Mucosa of descending colon (tissue), 3 donors: ENCODE results near the gene TCIRG1. TPM values are rescaled to one million over a fixed set of nuclear protein-coding genes. Genes with fewer than 3 reads are reported as not detected.

Experiments
- ATAC-seq: fragments of 200-7000 bp; cut with Tn5 transposase; one replicate; pipeline ENCODE4 v1.9.1; 2020; ENCODE audit warnings: mild to moderate bottlenecking, moderate library complexity
- DNase-seq, 3 donors: peaks; one replicate each; pipeline ENCODE4 v3.0.0-alpha.2; 2020
- H3K36me3 ChIP-seq: fragments of 200-600 bp; one replicate; pipeline ENCODE4 v1.8.0; 2021; ENCODE audit warnings: low read depth, mild to moderate bottlenecking
- H3K4me1 ChIP-seq: fragments of 200-600 bp; one replicate; pipeline ENCODE4 v1.8.0; 2021; ENCODE audit warnings: low read depth, mild to moderate bottlenecking
- H3K4me3 ChIP-seq: fragments of 200-600 bp; one replicate; pipeline ENCODE4 v1.8.0; 2021; ENCODE audit warnings: mild to moderate bottlenecking
- H3K9me3 ChIP-seq: fragments of 200-600 bp; one replicate; pipeline ENCODE4 v1.8.0; 2021; ENCODE audit warnings: mild to moderate bottlenecking
- CTCF ChIP-seq: fragments of 200-600 bp; IDR thresholded peaks from one replicate; pipeline ENCODE4 v1.8.0; 2022; ENCODE audit warnings: antibody characterized with exemption, mild to moderate bottlenecking
- intact Hi-C, 2 donors: fragments of 100-400 bp; cut with DNase I in 1 of 2; cut with micrococcal nuclease in 1 of 2; formaldehyde crosslinking; loops; one replicate each; pipeline versions ENCODE4 v1.11.0 to v1.11.1; 2022; cut with DNase I, micrococcal nuclease
- total RNA-seq, 3 donors: library from RNA; stranded (reverse); fragmentation: NEBNext Ultra II Directional in 2 of 3; extraction: Animal tissue kit (Norgen Biotek cat#: 25700) in 2 of 3; gene quantifications; one replicate each; pipeline versions ENCODE4 v1.2.1 to v1.2.4, GENCODE V29; 2021 to 2023
- donor health status: DM: no; HTN: no; CAD: no; lungs with moderate emphysema.
- donor health status: DM: no; HTN: no; CAD: no.
- donor health status: DM: no; HTN: yes; CAD: no.

TCIRG1 gene
- total RNA-seq, 3 donors from 2014 or later = 155 to 189 (median 166) TPM

GRCh38 chr11:67996051-67996450 lies 42.8 kb upstream of the TCIRG1 start:
- H3K9me3 ChIP-seq = no peaks in the 10 kb centered on the region

DNA sequence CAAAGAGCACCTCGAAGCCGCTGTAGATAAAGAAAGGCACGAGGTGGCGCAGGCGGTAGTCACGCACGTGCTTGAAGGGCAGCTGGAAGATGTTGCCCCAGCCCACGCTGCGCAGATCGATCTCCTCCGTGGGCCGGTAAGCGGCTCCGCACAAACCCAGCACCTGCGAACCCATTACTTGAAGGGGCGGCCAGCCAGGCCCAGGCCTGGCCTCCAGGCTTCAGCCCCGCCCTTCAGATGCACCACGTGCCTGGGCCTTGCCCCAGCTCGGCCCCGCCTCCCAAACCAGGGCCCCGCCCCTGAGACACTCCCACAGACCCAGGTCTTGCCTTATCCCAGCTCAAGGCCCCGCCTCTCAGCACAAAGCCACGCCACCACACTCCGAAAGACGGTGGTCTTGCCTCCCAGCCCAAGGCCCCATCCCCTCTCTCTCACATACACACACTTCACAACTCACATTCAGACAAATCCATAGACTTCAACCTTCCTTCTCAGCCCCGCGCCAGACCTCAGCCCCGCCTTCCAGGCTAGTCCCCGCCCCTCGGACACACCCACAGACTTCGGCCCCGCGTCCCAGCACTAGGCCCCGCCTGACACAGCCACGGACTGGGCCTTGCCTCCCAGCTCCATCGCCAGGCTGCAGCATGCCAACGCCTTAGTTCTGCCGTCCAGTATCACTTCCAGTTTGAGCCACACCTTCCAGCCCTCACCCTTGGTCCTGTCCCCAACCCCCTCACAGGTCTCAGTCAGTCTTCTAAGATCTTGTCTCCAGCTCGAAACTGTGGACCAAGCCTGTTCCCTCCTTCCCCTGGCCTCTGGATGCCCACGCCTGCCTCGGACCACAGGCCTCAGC lies 42.0 kb upstream of the TCIRG1 start:
- no peak for TF ChIP-seq CTCF
- no peak overlapping the region for H3K4me3 ChIP-seq
- H3K4me1 ChIP-seq = peaks cover 11% of the 10 kb centered on the region
- DNase-seq (peak; percentile 90 to 95 (median 94)), ATAC-seq (peak; percentile 97)
- H3K9me3 ChIP-seq = no peaks in the 10 kb centered on the region
- intact Hi-C loops = no loop called here
- no peaks in the 10 kb centered on the region for H3K36me3 ChIP-seq

More at GRCh38 chr11:67996051-67996450, 42.8 kb upstream of the TCIRG1 start:
- no peak for ATAC-seq
- Histone ChIP-seq H3K4me1 (peaks cover 11% of the 10 kb centered on the region), H3K4me3 (no peak overlapping the region), H3K36me3 (no peaks in the 10 kb centered on the region)
- intact Hi-C loops = no loop called here
- no peak for DNase-seq
- TF ChIP-seq CTCF = no peak

DNA sequence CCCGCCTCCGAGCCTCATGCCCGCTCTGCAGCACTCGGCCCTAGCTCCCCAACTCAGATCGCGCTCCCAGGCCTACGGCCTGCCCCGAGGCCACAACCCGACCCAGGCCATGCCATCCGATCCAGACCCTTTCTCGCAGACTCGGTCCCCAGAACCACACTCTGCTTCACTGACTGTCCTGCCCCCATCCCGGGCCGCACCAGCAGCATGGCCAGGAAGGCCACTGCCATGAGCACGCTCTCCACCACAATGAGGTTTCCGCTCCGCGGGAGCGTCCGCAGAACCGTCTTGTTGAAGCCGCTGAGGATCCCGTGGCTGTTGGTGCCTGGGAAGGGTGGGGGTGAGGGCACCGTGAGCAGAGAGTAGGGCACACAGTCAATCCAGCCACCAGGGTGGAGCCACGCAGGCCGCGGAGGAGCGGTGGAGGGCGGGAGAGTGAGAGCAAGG lies 41.3 kb upstream of the TCIRG1 start:
- ATAC-seq (peak; percentile 27), DNase-seq (peak in 2 of 3 donors; percentile 60 to 67)
- intact Hi-C loops = no loop called here

GRCh38 chr11:67998150-67999045 lies 40.4 kb upstream of the TCIRG1 start:
- DNase-seq (peak in 2 of 3 donors; percentile 46 to 53), ATAC-seq (no peak)
- intact Hi-C loops = no loop called here
- H3K9me3 ChIP-seq = no peaks in the 10 kb centered on the region
- H3K36me3 ChIP-seq = no peaks in the 10 kb centered on the region
- peaks cover 16% of the 10 kb centered on the region for H3K4me1 ChIP-seq
- H3K4me3 ChIP-seq = no peak overlapping the region
- no peak for TF ChIP-seq CTCF

More for the DNA sequence above, 41.3 kb upstream of the TCIRG1 start:
- Histone ChIP-seq H3K36me3 (no peaks in the 10 kb centered on the region), H3K9me3 (no peaks in the 10 kb centered on the region), H3K4me1 (peaks cover 11% of the 10 kb centered on the region), H3K4me3 (no peak overlapping the region)
- TF ChIP-seq CTCF = no peak

- DNase-seq = peak in 2 of 3 donors; percentile 35 to 42
- no peaks in the 10 kb centered on the region for H3K36me3 ChIP-seq
- intact Hi-C loops = no loop called here
- H3K9me3 ChIP-seq = no peaks in the 10 kb centered on the region
- H3K4me1 ChIP-seq = peaks cover 18% of the 10 kb centered on the region
- no peak overlapping the region for H3K4me3 ChIP-seq
- TF ChIP-seq CTCF = no peak
- ATAC-seq = no peak
Observed at GRCh38 chr11:67999201-67999629, 39.6 kb upstream of the TCIRG1 start.
